Activated CD4-positive, CD25-positive, alpha-beta regulatory T cell treated with anti-CD3 and anti-CD28 coated beads, Interleukin-2, amount 50 U/mL, for 24 hours (primary cell): Measurements from ENCODE around the gene FYB1.

Experiments used
- ATAC-seq, 2 donors: fragments of 150-1000 bp; cut with Tn5 transposase; one replicate each; pipeline ENCODE4 v1.10.0; 2021; ENCODE audit warnings: mild to moderate bottlenecking in 1 of 2, moderate library complexity in 1 of 2

Gene FYB1

GRCh38 chr5:39117401-39117800 is 102.0 kb downstream of the FYB1 start:
- no peak for ATAC-seq

GRCh38 chr5:39116344-39117170 is 102.8 kb downstream of the FYB1 start:
- peak in 1 of 2 donors; percentile 62 for ATAC-seq

- ATAC-seq = no peak
These were observed 103.6 kb downstream of the FYB1 start for GRCh38 chr5:39115644-39116343.

GRCh38 chr5:39114155-39114554 is 105.2 kb downstream of the FYB1 start:
- ATAC-seq = no peak

GRCh38 chr5:39113354-39113953 is 105.9 kb downstream of the FYB1 start:
- no peak for ATAC-seq

- no peak for ATAC-seq
These were observed 109.8 kb downstream of the FYB1 start for GRCh38 chr5:39109606-39110005.

GRCh38 chr5:39108987-39109386 is 110.4 kb downstream of the FYB1 start:
- no peak for ATAC-seq

GRCh38 chr5:39107350-39107749 is 112.0 kb downstream of the FYB1 start:
- ATAC-seq = no peak

- no peak for ATAC-seq
These were observed 113.0 kb downstream of the FYB1 start for GRCh38 chr5:39106322-39106721.

GRCh38 chr5:39104221-39104620 is 115.1 kb downstream of the FYB1 start:
- ATAC-seq = no peak

GRCh38 chr5:39102684-39103155 is 116.6 kb downstream of the FYB1 start:
- no peak for ATAC-seq

- no peak for ATAC-seq
These were observed 118.4 kb downstream of the FYB1 start for GRCh38 chr5:39100851-39101396.

GRCh38 chr5:39100301-39100850 is 119.0 kb downstream of the FYB1 start:
- no peak for ATAC-seq

- no peak for ATAC-seq
These were observed 119.5 kb downstream of the FYB1 start for GRCh38 chr5:39099831-39100230.

GRCh38 chr5:39093352-39093751 is 126.0 kb downstream of the FYB1 start:
- no peak for ATAC-seq

GRCh38 chr5:39092581-39093351 is 126.6 kb downstream of the FYB1 start:
- no peak for ATAC-seq

GRCh38 chr5:39091940-39092580 is 127.3 kb downstream of the FYB1 start:
- ATAC-seq = no peak

- ATAC-seq = no peak
These were observed 135.4 kb downstream of the FYB1 start for GRCh38 chr5:39083968-39084367.

GRCh38 chr5:39082995-39083394 is 136.4 kb downstream of the FYB1 start:
- no peak for ATAC-seq

- ATAC-seq = peak in 1 of 2 donors; percentile 49
These were observed 138.7 kb downstream of the FYB1 start for GRCh38 chr5:39080597-39081204.

GRCh38 chr5:39080168-39080567 is 139.2 kb downstream of the FYB1 start:
- no peak for ATAC-seq
